GM06990 (cell line): ENCODE measurements around the gene MRPL58.

Experiments used
- DNase-seq: peaks from one replicate; pipeline ENCODE4 v3.0.0-alpha.2; 2011; ENCODE audit not compliant: insufficient read length; ENCODE audit errors: extremely low read depth
- H3K27me3 ChIP-seq: replicated peaks from 2 replicates; pipeline ENCODE4 v1.6.0; 2011; ENCODE audit warnings: low read length; ENCODE audit not compliant: control insufficient read depth, insufficient read depth
- H3K36me3 ChIP-seq: 2 replicates; pipeline ENCODE4 v1.5.1; 2011; ENCODE audit warnings: low read length; ENCODE audit not compliant: control insufficient read depth, insufficient read depth
- H3K4me3 ChIP-seq: replicated peaks from 2 replicates; pipeline ENCODE4 v1.5.1; 2011; ENCODE audit warnings: low read depth, mild to moderate bottlenecking, control low read depth, low read length
- CTCF ChIP-seq: IDR thresholded peaks from 2 replicates; pipeline ENCODE4 v1.5.1; 2011; ENCODE audit warnings: low read length, control low read depth, mild to moderate bottlenecking, inconsistent platforms; ENCODE audit not compliant: insufficient read depth, poor library complexity, severe bottlenecking

The MRPL58 gene

GRCh38 chr17:75065562-75066151, 53.2 kb downstream of the MRPL58 start:
- H3K4me3 ChIP-seq = no peak overlapping the region
- H3K36me3 ChIP-seq = peaks cover 11% of the 10 kb centered on the region
- no peaks in the 10 kb centered on the region for H3K27me3 ChIP-seq
- TF ChIP-seq CTCF = no peak
- DNase-seq = no peak

- Histone ChIP-seq H3K4me3 (no peak overlapping the region), H3K27me3 (no peaks in the 10 kb centered on the region), H3K36me3 (peaks cover 7% of the 10 kb centered on the region)
- TF ChIP-seq CTCF = no peak
- DNase-seq = no peak
Measured at GRCh38 chr17:75067856-75068255, 55.4 kb downstream of the MRPL58 start.

- no peak for TF ChIP-seq CTCF
- no peak for DNase-seq
- Histone ChIP-seq H3K36me3 (peaks cover 7% of the 10 kb centered on the region), H3K4me3 (no peak overlapping the region), H3K27me3 (no peaks in the 10 kb centered on the region)
Measured at GRCh38 chr17:75068750-75069149, 56.3 kb downstream of the MRPL58 start.

- Histone ChIP-seq H3K36me3 (no peaks in the 10 kb centered on the region; the same call in 1 of the 2 replicates), H3K4me3 (no peak overlapping the region), H3K27me3 (no peaks in the 10 kb centered on the region)
- no peak for DNase-seq
- TF ChIP-seq CTCF = peak; percentile 24
Measured at GRCh38 chr17:75069783-75070182, 57.3 kb downstream of the MRPL58 start.
